ENCODE data around the gene KIAA0825.

GRCh38 chr5:94326586-94326985, 291.8 kb downstream of the KIAA0825 start:
- no peak for TF ChIP-seq CTCF (IDR thresholded peaks at IDR 0.05; ENCODE audit: low read depth, low read length)
- no peak for TF ChIP-seq EZH2phosphoT487 (IDR thresholded peaks at IDR 0.05; ENCODE audit: low read depth)
